ENCODE data around the gene ADTRP. TPM values are rescaled to one million over a fixed set of nuclear protein-coding genes. Genes with fewer than 3 reads are reported as not detected.

The ADTRP gene
- total and polyA plus RNA-seq, 2 donors, result 7.0 to 7.7 TPM

DNA sequence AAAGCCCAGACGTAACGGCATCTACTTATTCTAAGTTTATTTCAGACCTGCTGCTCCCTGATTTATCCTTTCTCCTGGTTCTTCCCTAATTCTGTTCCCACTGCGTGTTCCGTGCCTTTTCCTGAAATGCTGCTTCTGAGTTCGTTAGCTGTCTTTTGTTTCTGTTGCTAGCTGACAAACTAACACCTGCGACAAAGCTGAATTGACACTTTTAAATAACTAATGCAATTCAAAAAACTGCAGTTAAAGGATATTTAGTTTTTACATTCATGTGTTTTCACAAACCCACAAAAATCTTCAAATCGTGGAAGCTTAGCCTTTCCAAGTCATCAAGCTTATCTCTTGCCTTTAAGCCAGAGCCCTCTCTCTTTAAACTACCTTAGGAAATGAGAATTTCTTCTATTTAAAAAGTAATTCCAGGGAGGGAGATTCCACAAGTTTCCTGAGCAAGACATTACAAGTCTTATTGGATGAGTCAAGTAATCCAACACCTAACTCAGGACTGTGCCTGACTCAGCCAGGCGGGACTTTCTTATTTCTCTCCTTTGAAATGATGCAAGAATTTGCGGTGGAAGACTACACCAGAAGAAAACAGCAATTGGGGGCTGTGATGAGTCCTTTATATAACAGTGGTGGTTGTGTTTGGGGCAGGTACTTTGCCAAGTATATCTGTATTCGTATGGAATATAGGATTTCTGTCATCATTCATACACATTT lies 6.3 kb downstream of the ADTRP start:
- Histone ChIP-seq H3K9me3 (ENCODE audit: control insufficient read depth in 2 of 2, insufficient read depth in 1 of 2, low read length in 1 of 2) (peaks cover 0 to 3% of the 10 kb centered on the region in 2 donors), H3K4me3 (ENCODE audit: low read length in 2 of 2) (no peak overlapping the region), H3K36me3 (ENCODE audit: control insufficient read depth in 2 of 2, insufficient read depth in 2 of 2, low read length in 1 of 2) (no peaks in the 10 kb centered on the region), H3K27me3 (ENCODE audit: control insufficient read depth in 2 of 2, insufficient read depth in 1 of 2, low read length in 1 of 2) (no peaks in the 10 kb centered on the region), H3K4me1 (ENCODE audit: control insufficient read depth in 2 of 2, insufficient read depth in 2 of 2, low read length in 2 of 2) (peaks cover 0 to 28% of the 10 kb centered on the region in 2 donors), H3K27ac (ENCODE audit: low read depth in 1 of 2, low read length in 1 of 2) (peak overlapping the region; percentile 53 to 75)
- DNase-seq (ENCODE audit: low read depth in 6 of 9, low spot score in 9 of 9), result peak in 1 of 9 donors; percentile 23
- 92% methylated on average over 10 of the region's 10 CpGs for WGBS

DNA sequence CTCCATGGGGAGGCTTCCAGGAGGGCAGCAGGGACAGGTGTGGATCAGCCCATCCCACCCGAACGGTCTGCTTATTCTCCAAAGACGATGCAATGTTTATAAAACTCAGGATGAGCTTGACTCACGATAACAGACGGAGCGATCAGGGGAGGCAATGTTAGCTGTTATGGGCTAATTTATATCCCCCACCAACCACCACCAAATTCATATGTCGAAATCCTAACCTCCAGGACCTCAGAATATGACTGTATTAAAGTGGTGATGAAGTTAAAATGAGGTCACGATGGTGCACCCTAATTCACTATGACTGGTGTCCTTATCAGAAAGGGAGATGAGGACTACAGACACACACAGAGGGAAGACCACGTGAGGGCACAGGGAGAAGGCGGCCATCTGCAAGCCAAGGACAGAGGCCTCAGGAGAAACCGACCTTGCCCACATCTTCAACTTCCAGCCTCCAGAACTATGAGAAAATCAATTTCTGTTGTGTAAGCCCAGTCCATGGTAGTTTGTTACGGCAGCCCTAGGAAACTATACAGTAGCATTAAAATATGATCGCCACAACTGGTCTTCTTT lies 7.0 kb downstream of the ADTRP start:
- DNase-seq (ENCODE audit: low read depth in 6 of 9, low spot score in 9 of 9), result no peak
- Histone ChIP-seq H3K4me3 (ENCODE audit: low read length in 2 of 2) (no peak overlapping the region), H3K4me1 (ENCODE audit: control insufficient read depth in 2 of 2, insufficient read depth in 2 of 2, low read length in 2 of 2) (peaks cover 0 to 28% of the 10 kb centered on the region in 2 donors), H3K36me3 (ENCODE audit: control insufficient read depth in 2 of 2, insufficient read depth in 2 of 2, low read length in 1 of 2) (no peaks in the 10 kb centered on the region), H3K27me3 (ENCODE audit: control insufficient read depth in 2 of 2, insufficient read depth in 1 of 2, low read length in 1 of 2) (no peaks in the 10 kb centered on the region), H3K9me3 (ENCODE audit: control insufficient read depth in 2 of 2, insufficient read depth in 1 of 2, low read length in 1 of 2) (peaks cover 0 to 3% of the 10 kb centered on the region in 2 donors), H3K27ac (ENCODE audit: low read depth in 1 of 2, low read length in 1 of 2) (peak overlapping the region; percentile 69 to 75)
- WGBS, result 97% methylated on average over 13 of the region's 13 CpGs

DNA sequence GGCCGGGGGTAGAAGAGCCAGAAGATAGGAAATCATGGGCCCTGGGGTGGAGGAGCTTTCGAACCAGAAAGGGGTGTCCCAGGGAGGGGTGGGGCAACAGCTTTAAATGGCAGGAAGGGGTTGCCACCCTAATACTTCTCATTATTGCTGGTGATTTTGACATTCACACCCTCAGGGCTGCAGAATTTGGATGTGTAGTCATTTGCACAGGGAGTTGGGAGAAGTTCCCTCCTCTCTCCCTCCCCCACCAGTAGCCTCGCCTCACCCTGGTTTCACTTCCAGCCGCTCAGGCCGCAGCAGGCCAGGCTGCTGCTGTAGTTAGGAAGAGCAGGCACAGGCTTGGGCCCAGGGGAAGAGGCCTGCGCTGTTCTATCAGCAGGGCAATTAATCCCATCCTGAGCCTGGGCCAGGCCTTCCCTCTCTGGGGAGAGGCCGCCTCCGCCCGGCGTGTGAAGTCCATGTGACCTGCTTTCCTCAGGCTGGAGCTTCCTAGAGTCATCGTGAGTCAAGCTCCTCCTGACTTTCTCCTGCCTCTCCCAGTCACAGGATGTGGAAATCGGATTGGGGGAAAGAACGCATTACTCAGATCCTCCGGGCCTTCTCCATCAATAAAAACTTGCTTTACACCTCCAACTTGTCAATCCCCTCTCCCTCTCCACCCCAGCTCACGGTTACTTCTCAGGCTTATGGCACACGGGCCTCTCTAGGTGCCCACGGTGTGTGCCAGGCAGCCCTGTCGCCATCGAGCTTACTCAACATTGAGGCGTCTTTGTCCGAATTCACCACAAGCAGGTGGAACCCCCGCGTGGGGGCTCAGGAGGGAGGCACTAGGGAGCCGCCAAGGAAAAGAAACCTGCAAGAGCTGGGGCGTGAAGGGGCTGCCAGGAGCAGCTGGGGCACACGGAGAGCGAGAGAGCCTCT lies 7.8 kb downstream of the ADTRP start:
- WGBS, result 90% methylated on average over 27 of the region's 27 CpGs
- peaks cover 0 to 3% of the 10 kb centered on the region in 2 donors for H3K9me3 ChIP-seq (ENCODE audit: control insufficient read depth in 2 of 2, insufficient read depth in 1 of 2, low read length in 1 of 2)
- H3K4me1 ChIP-seq (ENCODE audit: control insufficient read depth in 2 of 2, insufficient read depth in 2 of 2, low read length in 2 of 2), result peaks cover 0 to 28% of the 10 kb centered on the region in 2 donors
- H3K4me3 ChIP-seq (ENCODE audit: low read length in 2 of 2), result no peak overlapping the region
- H3K36me3 ChIP-seq (ENCODE audit: control insufficient read depth in 2 of 2, insufficient read depth in 2 of 2, low read length in 1 of 2), result no peaks in the 10 kb centered on the region
- H3K27ac ChIP-seq (ENCODE audit: low read depth in 1 of 2, low read length in 1 of 2), result peak overlapping the region; percentile 75 to 78
- no peaks in the 10 kb centered on the region for H3K27me3 ChIP-seq (ENCODE audit: control insufficient read depth in 2 of 2, insufficient read depth in 1 of 2, low read length in 1 of 2)
- DNase-seq (ENCODE audit: low read depth in 6 of 9, low spot score in 9 of 9), result peak in 2 of 9 donors; percentile 11 to 29

DNA sequence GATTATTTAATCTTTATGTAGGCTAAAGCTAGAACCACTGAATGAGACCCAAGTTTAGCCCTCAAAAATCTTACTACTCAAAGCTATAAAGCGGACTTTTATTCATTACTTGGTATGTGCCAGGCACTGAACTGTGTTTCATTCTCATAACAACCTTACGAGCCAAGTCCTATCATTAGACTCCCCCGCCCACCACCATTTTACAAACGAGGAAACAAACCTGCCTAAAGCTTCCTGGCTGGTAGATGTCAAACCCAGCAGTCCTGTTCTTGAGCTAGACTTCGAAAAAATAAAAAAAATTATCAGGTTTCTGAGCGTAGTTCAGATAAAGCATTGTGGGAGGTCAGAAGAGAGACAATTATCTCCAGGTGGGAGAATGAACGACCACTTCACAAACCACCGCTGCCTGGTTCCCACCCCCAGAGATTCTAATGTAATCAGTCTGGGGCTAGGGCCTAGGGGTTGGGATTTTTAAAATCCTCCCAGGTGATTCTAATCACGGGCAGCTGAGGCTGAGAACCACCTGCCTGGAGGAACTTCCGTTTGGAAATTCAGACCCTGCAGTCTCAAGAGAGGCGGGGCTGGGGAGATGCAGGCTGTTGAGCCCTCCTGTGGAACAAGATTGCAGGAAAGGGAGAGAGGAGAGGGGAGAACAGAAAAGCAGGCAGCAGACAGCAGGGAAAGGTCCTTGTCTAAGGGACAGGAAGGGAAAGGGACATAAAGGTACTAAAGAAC lies 8.6 kb downstream of the ADTRP start:
- Histone ChIP-seq H3K27ac (ENCODE audit: low read depth in 1 of 2, low read length in 1 of 2) (peak overlapping the region; percentile 75 to 78), H3K36me3 (ENCODE audit: control insufficient read depth in 2 of 2, insufficient read depth in 2 of 2, low read length in 1 of 2) (no peaks in the 10 kb centered on the region), H3K4me3 (ENCODE audit: low read length in 2 of 2) (no peak overlapping the region), H3K9me3 (ENCODE audit: control insufficient read depth in 2 of 2, insufficient read depth in 1 of 2, low read length in 1 of 2) (peaks cover 0 to 3% of the 10 kb centered on the region in 2 donors), H3K4me1 (ENCODE audit: control insufficient read depth in 2 of 2, insufficient read depth in 2 of 2, low read length in 2 of 2) (peaks cover 0 to 28% of the 10 kb centered on the region in 2 donors), H3K27me3 (ENCODE audit: control insufficient read depth in 2 of 2, insufficient read depth in 1 of 2, low read length in 1 of 2) (no peaks in the 10 kb centered on the region)
- no peak for DNase-seq (ENCODE audit: low read depth in 6 of 9, low spot score in 9 of 9)
- 88% methylated on average over 11 of the region's 11 CpGs for WGBS

DNA sequence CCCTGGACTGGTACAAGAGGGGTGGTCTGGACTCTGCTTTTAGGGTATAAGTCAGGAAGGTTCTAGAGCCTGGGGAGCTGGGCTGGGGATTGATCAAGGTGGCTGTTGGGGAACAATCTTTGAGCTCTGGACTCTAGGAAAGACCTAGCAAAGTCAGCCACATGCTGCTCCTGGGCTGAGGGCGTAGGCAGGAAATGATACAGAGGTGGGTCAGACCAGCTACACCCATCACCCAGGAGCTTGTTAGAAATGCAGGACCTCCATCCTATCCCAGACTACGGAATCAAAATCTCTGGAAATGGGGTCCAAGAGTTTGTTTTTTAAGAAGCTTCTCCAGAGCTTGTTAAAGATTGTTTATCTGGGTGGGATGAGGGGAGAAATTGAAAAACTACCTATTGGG lies 9.4 kb downstream of the ADTRP start:
- Histone ChIP-seq H3K4me1 (ENCODE audit: control insufficient read depth in 2 of 2, insufficient read depth in 2 of 2, low read length in 2 of 2) (peaks cover 0 to 28% of the 10 kb centered on the region in 2 donors), H3K27ac (ENCODE audit: low read depth in 1 of 2, low read length in 1 of 2) (no peak overlapping the region), H3K4me3 (ENCODE audit: low read length in 2 of 2) (no peak overlapping the region), H3K27me3 (ENCODE audit: control insufficient read depth in 2 of 2, insufficient read depth in 1 of 2, low read length in 1 of 2) (no peaks in the 10 kb centered on the region), H3K36me3 (ENCODE audit: control insufficient read depth in 2 of 2, insufficient read depth in 2 of 2, low read length in 1 of 2) (no peaks in the 10 kb centered on the region), H3K9me3 (ENCODE audit: control insufficient read depth in 2 of 2, insufficient read depth in 1 of 2, low read length in 1 of 2) (no peaks in the 10 kb centered on the region)
- no peak for DNase-seq (ENCODE audit: low read depth in 6 of 9, low spot score in 9 of 9)
- 97% methylated on average over 2 of the region's 2 CpGs for WGBS

DNA sequence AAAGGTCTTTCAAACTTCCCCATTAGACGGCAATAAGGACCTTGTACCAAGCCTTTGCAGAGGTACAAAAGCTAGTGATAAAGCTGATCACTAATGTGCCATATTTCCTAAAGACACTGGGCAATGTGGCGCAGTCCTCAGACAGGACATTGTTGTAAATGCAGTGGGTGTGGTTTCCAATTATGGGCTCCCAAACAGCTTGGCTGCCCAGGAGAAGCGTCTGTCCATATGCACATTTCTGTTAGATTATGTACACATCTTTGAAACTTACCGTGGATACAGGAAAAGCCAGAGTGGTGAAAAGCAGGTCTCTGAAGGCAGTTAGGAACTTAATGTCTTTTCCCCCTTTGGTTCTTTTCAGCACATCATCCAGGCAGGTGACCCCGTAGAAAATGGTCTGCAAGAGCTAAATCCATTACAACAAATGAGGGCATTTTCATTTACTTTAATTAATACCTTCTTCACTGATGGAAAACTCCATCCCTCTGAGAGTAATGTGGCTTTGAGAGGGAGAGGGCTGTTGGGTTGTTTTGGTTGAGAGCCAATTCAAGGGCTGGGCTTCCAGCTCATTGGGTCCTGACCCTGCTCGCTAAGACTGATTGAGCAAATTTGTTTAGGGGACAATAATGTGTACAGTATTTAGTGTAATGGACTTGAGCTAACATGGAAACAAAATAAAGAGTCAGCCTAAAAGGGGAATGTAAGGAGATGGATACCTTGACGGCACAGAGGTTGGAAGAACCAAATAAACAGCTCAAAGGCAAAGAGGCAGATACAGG lies 10.4 kb downstream of the ADTRP start:
- peaks cover 0 to 25% of the 10 kb centered on the region in 2 donors for H3K4me1 ChIP-seq (ENCODE audit: control insufficient read depth in 2 of 2, insufficient read depth in 2 of 2, low read length in 2 of 2)
- H3K9me3 ChIP-seq (ENCODE audit: control insufficient read depth in 2 of 2, insufficient read depth in 1 of 2, low read length in 1 of 2), result no peaks in the 10 kb centered on the region
- no peaks in the 10 kb centered on the region for H3K27me3 ChIP-seq (ENCODE audit: control insufficient read depth in 2 of 2, insufficient read depth in 1 of 2, low read length in 1 of 2)
- H3K36me3 ChIP-seq (ENCODE audit: control insufficient read depth in 2 of 2, insufficient read depth in 2 of 2, low read length in 1 of 2), result no peaks in the 10 kb centered on the region
- H3K27ac ChIP-seq (ENCODE audit: low read depth in 1 of 2, low read length in 1 of 2), result no peak overlapping the region
- no peak overlapping the region for H3K4me3 ChIP-seq (ENCODE audit: low read length in 2 of 2)
- WGBS, result 98% methylated on average over 7 of the region's 7 CpGs
- DNase-seq (ENCODE audit: low read depth in 6 of 9, low spot score in 9 of 9), result no peak

DNA sequence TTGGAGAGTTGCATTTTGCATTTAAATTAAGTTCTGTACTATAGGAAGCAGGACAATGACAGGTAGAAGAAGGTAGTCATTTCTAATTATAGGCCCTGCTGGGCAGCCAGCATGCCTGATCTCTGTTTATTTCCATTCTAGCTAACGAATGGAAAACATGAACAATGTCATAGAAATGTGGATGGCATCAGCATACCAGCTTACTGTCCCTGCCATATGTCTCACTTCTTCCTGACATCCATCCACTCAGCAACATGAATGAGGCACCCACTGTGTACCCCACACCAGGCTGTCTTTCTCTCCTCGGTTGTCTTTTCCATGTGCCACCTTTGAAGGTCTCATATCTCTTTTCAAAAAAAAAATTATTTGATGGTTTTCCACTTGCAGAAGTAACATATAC lies 11.1 kb downstream of the ADTRP start:
- H3K27ac ChIP-seq (ENCODE audit: low read depth in 1 of 2, low read length in 1 of 2), result no peak overlapping the region
- no peaks in the 10 kb centered on the region for H3K36me3 ChIP-seq (ENCODE audit: control insufficient read depth in 2 of 2, insufficient read depth in 2 of 2, low read length in 1 of 2)
- H3K4me1 ChIP-seq (ENCODE audit: control insufficient read depth in 2 of 2, insufficient read depth in 2 of 2, low read length in 2 of 2), result peaks cover 0 to 24% of the 10 kb centered on the region in 2 donors
- DNase-seq (ENCODE audit: low read depth in 6 of 9, low spot score in 9 of 9), result no peak
- WGBS, result 98% methylated on average over 2 of the region's 2 CpGs
- no peak overlapping the region for H3K4me3 ChIP-seq (ENCODE audit: low read length in 2 of 2)
- no peaks in the 10 kb centered on the region for H3K9me3 ChIP-seq (ENCODE audit: control insufficient read depth in 2 of 2, insufficient read depth in 1 of 2, low read length in 1 of 2)
- no peaks in the 10 kb centered on the region for H3K27me3 ChIP-seq (ENCODE audit: control insufficient read depth in 2 of 2, insufficient read depth in 1 of 2, low read length in 1 of 2)
